NCI-H187 (cell line): Measurements from ENCODE around the gene DCLK1.
A peak's percentile ranks its signal among the peaks of the same experiment; 100 is the strongest.

Experiments used
- DNase-seq, 2 experiments: peaks; one replicate each; lab custom pipeline; 2025; lab: John Stamatoyannopoulos, UW

The DCLK1 gene

GRCh38 chr13:36131222-36131930, at the start of gene DCLK1:
Gene DCLK1 (minus strand): TSS chr13:36131382.
- peak; percentile 2 to 24 for DNase-seq

- DNase-seq, result no peak
Measured at GRCh38 chr13:36175621-36176020, 44.4 kb upstream of the DCLK1 start.

GRCh38 chr13:36174923-36175322, 43.7 kb upstream of the DCLK1 start:
- DNase-seq, result no peak

GRCh38 chr13:36173571-36174322, 42.6 kb upstream of the DCLK1 start:
- no peak for DNase-seq

GRCh38 chr13:36166046-36166445, 34.9 kb upstream of the DCLK1 start:
- no peak for DNase-seq

- peak; percentile 73 to 90 for DNase-seq
Measured at GRCh38 chr13:36163809-36164308, 32.7 kb upstream of the DCLK1 start.

- no peak for DNase-seq
Measured at GRCh38 chr13:36163286-36163685, 32.1 kb upstream of the DCLK1 start.

GRCh38 chr13:36160297-36160696, 29.1 kb upstream of the DCLK1 start:
- DNase-seq, result no peak

GRCh38 chr13:36158611-36159010, 27.4 kb upstream of the DCLK1 start:
- no peak for DNase-seq

- peak in 1 of 2 experiments; percentile 2 for DNase-seq
Measured at GRCh38 chr13:36157480-36157879, 26.3 kb upstream of the DCLK1 start.

- DNase-seq, result no peak
Measured at GRCh38 chr13:36154567-36155291, 23.5 kb upstream of the DCLK1 start.

GRCh38 chr13:36151591-36151990, 20.4 kb upstream of the DCLK1 start:
- DNase-seq, result peak in 1 of 2 experiments; percentile 3

- no peak for DNase-seq
Measured at GRCh38 chr13:36148446-36148845, 17.3 kb upstream of the DCLK1 start.

GRCh38 chr13:36147330-36147729, 16.1 kb upstream of the DCLK1 start:
- no peak for DNase-seq

- no peak for DNase-seq
Measured at GRCh38 chr13:36146511-36147269, 15.5 kb upstream of the DCLK1 start.

GRCh38 chr13:36143738-36144137, 12.6 kb upstream of the DCLK1 start:
- DNase-seq, result no peak

GRCh38 chr13:36142735-36143134, 11.6 kb upstream of the DCLK1 start:
- no peak for DNase-seq

GRCh38 chr13:36135876-36136275, 4.7 kb upstream of the DCLK1 start:
- DNase-seq, result no peak

GRCh38 chr13:36134632-36135031, 3.5 kb upstream of the DCLK1 start:
- DNase-seq, result no peak

GRCh38 chr13:36133950-36134626, 2.9 kb upstream of the DCLK1 start:
- no peak for DNase-seq

- no peak for DNase-seq
Measured at GRCh38 chr13:36132376-36132775, 1.2 kb upstream of the DCLK1 start.
